Neural cell (in vitro differentiated cells): ENCODE measurements around the gene TBATA. TPM values are rescaled to one million over a fixed set of nuclear protein-coding genes. Genes with fewer than 3 reads are reported as not detected.

Experiments used
- H2AFZ ChIP-seq: fragments of 200-600, 300-800 bp; sonication (generic), shearing (Covaris generic); 2 replicates; pipeline ENCODE4 v1.6.0; 2014; ENCODE audit warnings: low read depth, mild to moderate bottlenecking, antibody characterized with exemption, low read length, moderate library complexity
- H3F3A ChIP-seq: fragments of 200-600 bp; shearing (Covaris generic); 2 replicates; pipeline ENCODE4 v1.6.1; 2016; ENCODE audit warnings: mild to moderate bottlenecking, moderate library complexity, mixed read lengths, antibody characterized with exemption, low read length; ENCODE audit not compliant: insufficient read depth, poor library complexity, severe bottlenecking
- H3K27ac ChIP-seq: fragments of 200-600, 300-800 bp; sonication (generic), shearing (Covaris generic); 2 replicates; pipeline ENCODE4 v1.5.1; 2014; ENCODE audit warnings: mild to moderate bottlenecking, low read length, moderate library complexity
- H3K27me3 ChIP-seq: fragments of 300-800, 200-600 bp; sonication (generic), shearing (Covaris generic); 2 replicates; pipeline ENCODE4 v1.6.0; 2014; ENCODE audit warnings: mild to moderate bottlenecking, low read depth, low read length, moderate library complexity; ENCODE audit not compliant: insufficient read depth
- H3K36me3 ChIP-seq: fragments of 300-800, 200-600 bp; sonication (generic), shearing (Covaris generic); 2 replicates; pipeline ENCODE4 v1.5.1; 2014; ENCODE audit warnings: mild to moderate bottlenecking, antibody characterized with exemption, low read length, moderate library complexity; ENCODE audit not compliant: insufficient read depth
- H3K4me2 ChIP-seq: fragments of 300-800, 200-600 bp; sonication (generic), shearing (Covaris generic); 2 replicates; pipeline ENCODE4 v1.6.0; 2014; ENCODE audit warnings: mild to moderate bottlenecking, low read length
- H3K4me3 ChIP-seq: fragments of 300-800, 200-600 bp; sonication (generic), shearing (Covaris generic); 2 replicates; pipeline ENCODE4 v1.5.1; 2014; ENCODE audit warnings: mild to moderate bottlenecking, low read length, moderate library complexity
- H3K79me2 ChIP-seq: fragments of 200-600 bp; shearing (Covaris generic); replicated peaks from 2 replicates; pipeline ENCODE4 v1.6.0; 2014; ENCODE audit warnings: mild to moderate bottlenecking, low read length, moderate library complexity; ENCODE audit not compliant: insufficient read depth
- H3K9ac ChIP-seq: fragments of 300-800, 200-600 bp; sonication (generic), shearing (Covaris generic); 2 replicates; pipeline ENCODE4 v1.6.1; 2016; ENCODE audit warnings: mild to moderate bottlenecking, low read length, mixed read lengths
- H3K9me2 ChIP-seq: fragments of 200-600 bp; shearing (Covaris generic); 2 replicates; pipeline ENCODE4 v1.6.1; 2016; ENCODE audit warnings: mild to moderate bottlenecking, low read length, mixed read lengths; ENCODE audit not compliant: insufficient read depth
- H3K9me3 ChIP-seq: fragments of 200-600, 300-800 bp; sonication (generic), shearing (Covaris generic); 2 replicates; pipeline ENCODE4 v1.6.1; 2016; ENCODE audit warnings: mild to moderate bottlenecking, mixed run types, low read length, moderate library complexity, mixed read lengths
- H4K20me1 ChIP-seq: fragments of 200-600 bp; shearing (Covaris generic); 2 replicates; pipeline ENCODE4 v1.6.1; 2016; ENCODE audit warnings: mild to moderate bottlenecking, mixed run types; ENCODE audit not compliant: insufficient read depth
- CTCF ChIP-seq: fragments of 450-650 bp; IDR thresholded peaks from 2 replicates; pipeline ENCODE4 v1.5.1; 2014; ENCODE audit warnings: antibody characterized with exemption, mild to moderate bottlenecking, moderate library complexity; ENCODE audit not compliant: poor library complexity, severe bottlenecking
- EP300 ChIP-seq: fragments of 450-650 bp; conservative IDR thresholded peaks from 2 replicates; pipeline ENCODE4 v1.6.1; 2014; ENCODE audit warnings: antibody characterized with exemption, mild to moderate bottlenecking, moderate library complexity; ENCODE audit not compliant: poor library complexity, severe bottlenecking
- EZH2 ChIP-seq: fragments of 200-600, 300-800 bp; shearing (Covaris generic), sonication (generic); IDR thresholded peaks from 2 replicates; pipeline ENCODE4 v1.6.1; 2014; ENCODE audit warnings: antibody characterized with exemption, low read length, borderline replicate concordance, mild to moderate bottlenecking; ENCODE audit not compliant: insufficient read depth, poor library complexity, severe bottlenecking
- MXI1 ChIP-seq: fragments of 450-650 bp; conservative IDR thresholded peaks from 2 replicates; pipeline ENCODE4 v1.6.1; 2014; ENCODE audit warnings: antibody characterized with exemption, mild to moderate bottlenecking; ENCODE audit not compliant: poor library complexity, severe bottlenecking
- POLR2AphosphoS5 ChIP-seq: IDR thresholded peaks from 2 replicates; pipeline ENCODE4 v1.6.1; 2012
- RAD21 ChIP-seq: fragments of 450-650 bp; conservative IDR thresholded peaks from 2 replicates; pipeline ENCODE4 v1.6.1; 2014; ENCODE audit warnings: antibody characterized with exemption, mild to moderate bottlenecking, moderate library complexity
- REST ChIP-seq: IDR thresholded peaks from 2 replicates; pipeline ENCODE4 v1.6.1; 2012; ENCODE audit warnings: borderline replicate concordance
- SMC3 ChIP-seq: fragments of 450-650 bp; conservative IDR thresholded peaks from 2 replicates; pipeline ENCODE4 v1.6.1; 2014; ENCODE audit warnings: antibody characterized with exemption, mild to moderate bottlenecking, moderate library complexity; ENCODE audit not compliant: poor library complexity
- TAF1 ChIP-seq: IDR thresholded peaks from 2 replicates; pipeline ENCODE4 v1.6.1; 2012; ENCODE audit warnings: low read depth
- polyA plus RNA-seq: library from polyadenylated mRNA; depleted of rRNA; stranded (reverse); fragments of >200 nt; gene quantifications from 2 replicates; pipeline ENCODE4 v1.2.3, GENCODE V29; 2014

The TBATA gene
- polyA plus RNA-seq, 1 donor from 2014 or later, result not detected

GRCh38 chr10:70810967-70811366 lies 25.8 kb upstream of the TBATA start:
- H2AFZ ChIP-seq, result no peak overlapping the region
- H3K9me2 ChIP-seq, result no peaks in the 10 kb centered on the region
- H3K9ac ChIP-seq, result no peak overlapping the region
- no peak overlapping the region for H3K27ac ChIP-seq
- no peaks in the 10 kb centered on the region for H3K27me3 ChIP-seq
- no peak overlapping the region for H3K4me3 ChIP-seq
- H4K20me1 ChIP-seq, result no peaks in the 10 kb centered on the region
- H3F3A ChIP-seq, result no peaks in the 10 kb centered on the region
- no peak overlapping the region for H3K4me2 ChIP-seq
- H3K36me3 ChIP-seq, result no peaks in the 10 kb centered on the region
- H3K79me2 ChIP-seq, result no peaks in the 10 kb centered on the region
- no peak for TF ChIP-seq POLR2AphosphoS5
- no peak for TF ChIP-seq TAF1
- TF ChIP-seq MXI1, result no peak
- no peak for TF ChIP-seq REST
- TF ChIP-seq SMC3, result no peak
- TF ChIP-seq RAD21, result no peak
- no peak for TF ChIP-seq EP300
- TF ChIP-seq CTCF, result no peak
- TF ChIP-seq EZH2, result no peak
- H3K9me3 ChIP-seq, result no peaks in the 10 kb centered on the region

GRCh38 chr10:70809726-70810125 lies 24.5 kb upstream of the TBATA start:
- no peak overlapping the region for H3K4me3 ChIP-seq
- H3K36me3 ChIP-seq, result no peaks in the 10 kb centered on the region
- H4K20me1 ChIP-seq, result no peaks in the 10 kb centered on the region
- H3K4me2 ChIP-seq, result no peak overlapping the region
- no peaks in the 10 kb centered on the region for H3K79me2 ChIP-seq
- H3F3A ChIP-seq, result no peaks in the 10 kb centered on the region
- H2AFZ ChIP-seq, result no peak overlapping the region
- TF ChIP-seq MXI1, result no peak
- TF ChIP-seq RAD21, result no peak
- TF ChIP-seq CTCF, result no peak
- no peak for TF ChIP-seq EP300
- H3K27me3 ChIP-seq, result no peaks in the 10 kb centered on the region
- H3K9ac ChIP-seq, result no peak overlapping the region
- H3K9me2 ChIP-seq, result no peaks in the 10 kb centered on the region
- H3K9me3 ChIP-seq, result no peaks in the 10 kb centered on the region
- no peak overlapping the region for H3K27ac ChIP-seq
